Suprapubic skin (tissue), 4 donors: ENCODE results near the gene KLHL29. TPM values are rescaled to one million over a fixed set of nuclear protein-coding genes. Genes with fewer than 3 reads are reported as not detected.

Source experiments
- DNase-seq, 2 donors: peaks; one replicate each; pipeline ENCODE4 v3.0.0-alpha.2; 2019; ENCODE audit warnings: low spot score in 2 of 2
- H3K27ac ChIP-seq: fragments of 200-600 bp; sonication (generic); one replicate; pipeline ENCODE4 v1.5.1; 2019
- H3K27me3 ChIP-seq: fragments of 200-600 bp; sonication (generic); one replicate; pipeline ENCODE4 v1.5.1; 2019
- H3K36me3 ChIP-seq: fragments of 200-600 bp; sonication (generic); one replicate; pipeline ENCODE4 v1.5.1; 2019
- H3K4me1 ChIP-seq: fragments of 200-600 bp; sonication (generic); one replicate; pipeline ENCODE4 v1.5.1; 2019
- H3K4me3 ChIP-seq: fragments of 200-600 bp; sonication (generic); one replicate; pipeline ENCODE4 v1.5.1; 2019; ENCODE audit warnings: mild to moderate bottlenecking
- H3K9me3 ChIP-seq: fragments of 200-600 bp; sonication (generic); one replicate; pipeline ENCODE4 v1.5.1; 2019
- EP300 ChIP-seq: sonication (generic); formaldehyde crosslinking; IDR thresholded peaks from one replicate; pipeline ENCODE4 v1.6.1; 2017; ENCODE audit warnings: antibody characterized with exemption
- POLR2A ChIP-seq, 2 donors: fragments of 450-650 bp; IDR thresholded peaks; one replicate each; pipeline ENCODE4 v1.6.1; 2017; ENCODE audit warnings: antibody characterized with exemption in 2 of 2, mild to moderate bottlenecking in 2 of 2, moderate library complexity in 2 of 2
- POLR2AphosphoS5 ChIP-seq, 3 donors: sonication (generic); formaldehyde crosslinking; IDR thresholded peaks; one replicate each; pipeline ENCODE4 v1.6.1; 2017; ENCODE audit warnings: antibody characterized with exemption in 3 of 3
- WGBS: methylation state at CpG from one replicate; pipeline ENCODE4 v1.1.5; 2018; 5-methylcytosine and 5-hydroxymethylcytosine counted together
- total RNA-seq, 4 donors: library from RNA; depleted of rRNA; stranded (reverse); fragments of >200 nt; gene quantifications; one replicate each; pipeline ENCODE4 v1.1.0, GENCODE V29; 2016
- TF ChIP-seq, protein P1 (sequence below), 2 donors: fragments of 200-600 bp in 1 of 2; fragments of 450-650 bp in 1 of 2; sonication (generic) in 1 of 2; IDR thresholded peaks; one replicate each; pipeline ENCODE4 v1.5.1; 2016 to 2019; ENCODE audit warnings: antibody characterized with exemption in 2 of 2, mild to moderate bottlenecking in 1 of 2, moderate library complexity in 1 of 2

The KLHL29 gene
- total RNA-seq, 4 donors from 2014 or later = 17.1 to 30.8 (median 20.7) TPM

DNA sequence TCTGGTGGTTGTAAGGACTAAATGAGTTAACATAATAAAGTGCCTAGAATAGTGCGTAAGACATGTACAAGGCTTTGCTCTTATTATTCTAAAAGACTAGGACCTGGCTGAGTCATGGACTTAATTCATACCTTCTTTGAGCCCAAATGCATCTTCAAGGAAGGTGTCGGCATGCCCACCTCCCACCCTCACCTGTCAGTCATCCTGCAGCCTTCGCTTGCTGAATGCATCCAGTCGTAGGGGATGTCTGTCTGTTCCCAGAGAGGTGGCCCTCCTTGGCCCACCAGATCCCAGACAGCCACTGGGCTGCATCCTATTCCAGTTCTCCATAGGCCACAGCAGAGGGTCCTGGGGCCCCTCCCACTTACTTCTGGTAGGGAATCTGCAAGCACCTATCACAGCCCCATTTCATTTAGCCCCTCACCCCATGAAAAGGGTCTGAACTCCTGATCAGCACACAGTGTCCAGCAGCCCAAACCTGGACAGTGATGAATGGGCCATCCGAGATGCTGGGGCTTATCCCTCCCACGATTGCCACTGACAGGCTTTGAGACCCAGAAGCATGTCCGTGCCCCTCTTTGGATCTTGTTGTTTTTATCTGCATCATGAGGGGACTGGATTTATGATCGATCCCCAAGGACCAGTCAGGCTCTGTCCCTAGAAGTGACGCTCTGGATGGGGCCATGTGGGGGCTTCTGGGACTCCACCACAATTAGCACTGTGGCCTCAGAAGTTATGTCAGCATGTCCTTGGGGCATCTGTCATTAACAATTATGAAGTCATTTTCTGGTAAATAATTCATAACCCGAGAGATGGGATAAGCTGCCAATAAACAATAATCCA lies 101.1 kb downstream of the KLHL29 start:
- Histone ChIP-seq H3K4me1 (peaks cover 6% of the 10 kb centered on the region), H3K27ac (no peak overlapping the region), H3K27me3 (no peaks in the 10 kb centered on the region), H3K4me3 (no peak overlapping the region), H3K9me3 (no peaks in the 10 kb centered on the region), H3K36me3 (no peaks in the 10 kb centered on the region)
- 82% methylated on average over 8 of the region's 10 CpGs for WGBS
- DNase-seq = no peak
- TF ChIP-seq, protein P1, sequence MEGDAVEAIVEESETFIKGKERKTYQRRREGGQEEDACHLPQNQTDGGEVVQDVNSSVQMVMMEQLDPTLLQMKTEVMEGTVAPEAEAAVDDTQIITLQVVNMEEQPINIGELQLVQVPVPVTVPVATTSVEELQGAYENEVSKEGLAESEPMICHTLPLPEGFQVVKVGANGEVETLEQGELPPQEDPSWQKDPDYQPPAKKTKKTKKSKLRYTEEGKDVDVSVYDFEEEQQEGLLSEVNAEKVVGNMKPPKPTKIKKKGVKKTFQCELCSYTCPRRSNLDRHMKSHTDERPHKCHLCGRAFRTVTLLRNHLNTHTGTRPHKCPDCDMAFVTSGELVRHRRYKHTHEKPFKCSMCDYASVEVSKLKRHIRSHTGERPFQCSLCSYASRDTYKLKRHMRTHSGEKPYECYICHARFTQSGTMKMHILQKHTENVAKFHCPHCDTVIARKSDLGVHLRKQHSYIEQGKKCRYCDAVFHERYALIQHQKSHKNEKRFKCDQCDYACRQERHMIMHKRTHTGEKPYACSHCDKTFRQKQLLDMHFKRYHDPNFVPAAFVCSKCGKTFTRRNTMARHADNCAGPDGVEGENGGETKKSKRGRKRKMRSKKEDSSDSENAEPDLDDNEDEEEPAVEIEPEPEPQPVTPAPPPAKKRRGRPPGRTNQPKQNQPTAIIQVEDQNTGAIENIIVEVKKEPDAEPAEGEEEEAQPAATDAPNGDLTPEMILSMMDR (IDR thresholded peaks at IDR 0.05) = no peak
- TF ChIP-seq POLR2A (IDR thresholded peaks at IDR 0.05) (no peak), POLR2AphosphoS5 (IDR thresholded peaks at IDR 0.05) (no peak), EP300 (no peak)

DNA sequence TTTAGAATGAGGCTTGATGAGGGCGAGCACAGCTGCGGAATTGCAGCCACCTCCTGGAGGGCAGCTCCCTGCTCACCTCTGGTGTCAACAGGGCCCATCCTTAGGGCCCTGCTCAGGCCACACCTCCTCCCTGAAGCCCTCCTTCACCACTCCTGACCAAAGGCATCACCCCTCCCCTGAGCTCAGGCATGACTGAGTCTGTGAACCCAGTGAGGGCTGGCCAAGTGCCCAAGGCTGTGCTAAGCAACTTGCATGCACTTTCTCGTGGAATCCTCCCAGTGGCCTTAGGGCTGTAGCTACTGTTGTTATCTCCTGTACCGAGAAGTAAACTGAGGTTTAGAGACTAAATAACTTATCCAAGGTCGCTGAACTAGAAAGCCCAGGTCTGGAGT lies 101.7 kb downstream of the KLHL29 start:
- Histone ChIP-seq H3K36me3 (no peaks in the 10 kb centered on the region), H3K27ac (no peak overlapping the region), H3K4me3 (no peak overlapping the region), H3K9me3 (no peaks in the 10 kb centered on the region), H3K4me1 (peaks cover 5% of the 10 kb centered on the region), H3K27me3 (no peaks in the 10 kb centered on the region)
- WGBS = 60% methylated on average over 5 of the region's 5 CpGs
- TF ChIP-seq POLR2AphosphoS5 (IDR thresholded peaks at IDR 0.05) (no peak), EP300 (no peak), POLR2A (IDR thresholded peaks at IDR 0.05) (no peak)
- TF ChIP-seq, protein P1 (IDR thresholded peaks at IDR 0.05) = no peak
- no peak for DNase-seq

DNA sequence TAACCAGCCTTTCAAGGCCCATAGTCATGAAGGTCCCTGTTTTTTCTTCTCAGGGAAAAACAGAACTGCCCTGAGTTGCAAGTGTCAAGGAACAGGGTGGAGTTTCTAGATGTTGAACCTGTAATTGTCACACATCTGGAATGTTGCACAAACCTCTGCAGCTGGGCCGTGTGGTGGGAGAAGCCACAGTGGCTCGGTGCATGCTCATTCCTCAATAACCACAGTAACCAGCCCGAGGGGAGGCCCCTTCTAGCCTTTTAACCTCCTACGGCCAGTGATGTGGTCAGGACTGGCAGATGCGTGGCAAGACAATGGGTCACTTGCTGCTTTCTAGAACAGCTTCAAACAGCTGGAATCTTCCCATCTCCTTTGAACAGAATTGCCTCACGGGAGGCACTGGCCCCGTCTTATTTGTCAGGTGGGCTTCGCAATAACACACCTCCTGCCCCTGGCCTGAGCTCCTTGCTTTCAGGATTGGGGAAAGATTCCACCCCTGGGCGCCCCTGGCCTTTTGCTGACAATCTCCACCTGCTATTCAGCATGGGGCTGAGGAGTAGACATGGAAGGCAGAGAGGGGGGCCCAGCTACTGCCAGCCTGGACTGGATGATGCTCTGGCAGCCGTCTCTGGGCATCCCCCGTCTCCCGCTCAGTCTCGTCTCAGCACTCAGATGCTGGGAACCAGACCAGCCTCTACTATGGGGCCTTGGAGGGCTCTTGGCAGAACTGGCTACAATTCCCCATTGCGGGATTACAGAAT lies 102.9 kb downstream of the KLHL29 start:
- Histone ChIP-seq H3K36me3 (no peaks in the 10 kb centered on the region), H3K27me3 (no peaks in the 10 kb centered on the region), H3K4me1 (peaks cover 13% of the 10 kb centered on the region), H3K27ac (no peak overlapping the region), H3K9me3 (no peaks in the 10 kb centered on the region), H3K4me3 (no peak overlapping the region)
- TF ChIP-seq POLR2AphosphoS5 (IDR thresholded peaks at IDR 0.05) (no peak), EP300 (no peak), POLR2A (IDR thresholded peaks at IDR 0.05) (no peak)
- TF ChIP-seq, protein P1 (IDR thresholded peaks at IDR 0.05) = no peak
- DNase-seq = no peak
- 89% methylated on average over 13 of the region's 14 CpGs for WGBS

DNA sequence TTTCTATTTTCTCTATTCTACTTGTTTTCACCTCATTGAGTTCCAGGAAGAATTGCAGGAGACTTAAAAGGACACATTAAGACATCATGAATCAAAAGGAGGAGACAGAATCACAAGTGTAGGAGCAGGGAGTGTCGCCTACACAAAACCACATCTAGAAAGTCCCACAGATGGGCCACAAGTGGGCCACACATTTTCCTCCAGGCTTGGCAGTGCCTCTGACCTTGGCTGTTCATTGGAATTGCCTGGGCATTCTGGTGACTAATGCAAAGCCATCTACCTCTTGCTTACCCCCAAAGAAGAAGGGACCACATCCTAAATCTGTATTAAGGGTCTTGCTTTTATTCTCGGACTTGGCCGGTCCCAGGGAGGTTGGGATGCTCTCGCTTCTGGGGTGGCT lies 103.6 kb downstream of the KLHL29 start:
- Histone ChIP-seq H3K27ac (no peak overlapping the region), H3K9me3 (no peaks in the 10 kb centered on the region), H3K4me1 (peaks cover 19% of the 10 kb centered on the region), H3K4me3 (no peak overlapping the region), H3K36me3 (no peaks in the 10 kb centered on the region), H3K27me3 (no peaks in the 10 kb centered on the region)
- no peak for DNase-seq
- TF ChIP-seq POLR2AphosphoS5 (IDR thresholded peaks at IDR 0.05) (no peak), POLR2A (IDR thresholded peaks at IDR 0.05) (no peak), EP300 (no peak)
- TF ChIP-seq, protein P1 (IDR thresholded peaks at IDR 0.05) = no peak
- WGBS = 99% methylated on average over 4 of the region's 4 CpGs
